Neural cell (in vitro differentiated cells): ENCODE results near the gene MAJIN. TPM values are rescaled to one million over a fixed set of nuclear protein-coding genes. Genes with fewer than 3 reads are reported as not detected.
"Not testable (repeated sequence)": the region's sequence is repeated elsewhere in the genome, so short reads cannot be mapped to it uniquely, and the experiment has no call there.

ENCODE experiments used
- H2AFZ ChIP-seq: fragments of 200-600, 300-800 bp; sonication (generic), shearing (Covaris generic); 2 replicates; pipeline ENCODE4 v1.6.0; 2014; ENCODE audit warnings: low read depth, mild to moderate bottlenecking, antibody characterized with exemption, low read length, moderate library complexity
- H3F3A ChIP-seq: fragments of 200-600 bp; shearing (Covaris generic); 2 replicates; pipeline ENCODE4 v1.6.1; 2016; ENCODE audit warnings: mild to moderate bottlenecking, moderate library complexity, mixed read lengths, antibody characterized with exemption, low read length; ENCODE audit not compliant: insufficient read depth, poor library complexity, severe bottlenecking
- H3K27ac ChIP-seq: fragments of 200-600, 300-800 bp; sonication (generic), shearing (Covaris generic); 2 replicates; pipeline ENCODE4 v1.5.1; 2014; ENCODE audit warnings: mild to moderate bottlenecking, low read length, moderate library complexity
- H3K27me3 ChIP-seq: fragments of 300-800, 200-600 bp; sonication (generic), shearing (Covaris generic); 2 replicates; pipeline ENCODE4 v1.6.0; 2014; ENCODE audit warnings: mild to moderate bottlenecking, low read depth, low read length, moderate library complexity; ENCODE audit not compliant: insufficient read depth
- H3K36me3 ChIP-seq: fragments of 300-800, 200-600 bp; sonication (generic), shearing (Covaris generic); 2 replicates; pipeline ENCODE4 v1.5.1; 2014; ENCODE audit warnings: mild to moderate bottlenecking, antibody characterized with exemption, low read length, moderate library complexity; ENCODE audit not compliant: insufficient read depth
- H3K4me2 ChIP-seq: fragments of 300-800, 200-600 bp; sonication (generic), shearing (Covaris generic); 2 replicates; pipeline ENCODE4 v1.6.0; 2014; ENCODE audit warnings: mild to moderate bottlenecking, low read length
- H3K4me3 ChIP-seq: fragments of 300-800, 200-600 bp; sonication (generic), shearing (Covaris generic); 2 replicates; pipeline ENCODE4 v1.5.1; 2014; ENCODE audit warnings: mild to moderate bottlenecking, low read length, moderate library complexity
- H3K79me2 ChIP-seq: fragments of 200-600 bp; shearing (Covaris generic); replicated peaks from 2 replicates; pipeline ENCODE4 v1.6.0; 2014; ENCODE audit warnings: mild to moderate bottlenecking, low read length, moderate library complexity; ENCODE audit not compliant: insufficient read depth
- H3K9ac ChIP-seq: fragments of 300-800, 200-600 bp; sonication (generic), shearing (Covaris generic); 2 replicates; pipeline ENCODE4 v1.6.1; 2016; ENCODE audit warnings: mild to moderate bottlenecking, low read length, mixed read lengths
- H3K9me2 ChIP-seq: fragments of 200-600 bp; shearing (Covaris generic); 2 replicates; pipeline ENCODE4 v1.6.1; 2016; ENCODE audit warnings: mild to moderate bottlenecking, low read length, mixed read lengths; ENCODE audit not compliant: insufficient read depth
- H3K9me3 ChIP-seq: fragments of 200-600, 300-800 bp; sonication (generic), shearing (Covaris generic); 2 replicates; pipeline ENCODE4 v1.6.1; 2016; ENCODE audit warnings: mild to moderate bottlenecking, mixed run types, low read length, moderate library complexity, mixed read lengths
- H4K20me1 ChIP-seq: fragments of 200-600 bp; shearing (Covaris generic); 2 replicates; pipeline ENCODE4 v1.6.1; 2016; ENCODE audit warnings: mild to moderate bottlenecking, mixed run types; ENCODE audit not compliant: insufficient read depth
- CTCF ChIP-seq: fragments of 450-650 bp; IDR thresholded peaks from 2 replicates; pipeline ENCODE4 v1.5.1; 2014; ENCODE audit warnings: antibody characterized with exemption, mild to moderate bottlenecking, moderate library complexity; ENCODE audit not compliant: poor library complexity, severe bottlenecking
- EP300 ChIP-seq: fragments of 450-650 bp; conservative IDR thresholded peaks from 2 replicates; pipeline ENCODE4 v1.6.1; 2014; ENCODE audit warnings: antibody characterized with exemption, mild to moderate bottlenecking, moderate library complexity; ENCODE audit not compliant: poor library complexity, severe bottlenecking
- EZH2 ChIP-seq: fragments of 200-600, 300-800 bp; shearing (Covaris generic), sonication (generic); IDR thresholded peaks from 2 replicates; pipeline ENCODE4 v1.6.1; 2014; ENCODE audit warnings: antibody characterized with exemption, low read length, borderline replicate concordance, mild to moderate bottlenecking; ENCODE audit not compliant: insufficient read depth, poor library complexity, severe bottlenecking
- MXI1 ChIP-seq: fragments of 450-650 bp; conservative IDR thresholded peaks from 2 replicates; pipeline ENCODE4 v1.6.1; 2014; ENCODE audit warnings: antibody characterized with exemption, mild to moderate bottlenecking; ENCODE audit not compliant: poor library complexity, severe bottlenecking
- POLR2AphosphoS5 ChIP-seq: IDR thresholded peaks from 2 replicates; pipeline ENCODE4 v1.6.1; 2012
- RAD21 ChIP-seq: fragments of 450-650 bp; conservative IDR thresholded peaks from 2 replicates; pipeline ENCODE4 v1.6.1; 2014; ENCODE audit warnings: antibody characterized with exemption, mild to moderate bottlenecking, moderate library complexity
- REST ChIP-seq: IDR thresholded peaks from 2 replicates; pipeline ENCODE4 v1.6.1; 2012; ENCODE audit warnings: borderline replicate concordance
- polyA plus RNA-seq: library from polyadenylated mRNA; depleted of rRNA; stranded (reverse); fragments of >200 nt; gene quantifications from 2 replicates; pipeline ENCODE4 v1.2.3, GENCODE V29; 2014

The MAJIN gene
- polyA plus RNA-seq, 1 donor from 2014 or later = not detected

- Histone ChIP-seq H3K4me3 (no peak overlapping the region), H3K9ac (no peak overlapping the region), H3K9me3 (no peaks in the 10 kb centered on the region), H2AFZ (no peak overlapping the region), H3K27me3 (no peaks in the 10 kb centered on the region), H3K4me2 (no peak overlapping the region), H3K36me3 (no peaks in the 10 kb centered on the region), H3F3A (no peaks in the 10 kb centered on the region), H4K20me1 (no peaks in the 10 kb centered on the region), H3K9me2 (no peaks in the 10 kb centered on the region), H3K79me2 (no peaks in the 10 kb centered on the region), H3K27ac (no peak overlapping the region)
- TF ChIP-seq CTCF (no peak), RAD21 (no peak), EP300 (no peak), POLR2AphosphoS5 (no peak), REST (no peak), MXI1 (no peak)
These were observed 16.3 kb upstream of the MAJIN start for GRCh38 chr11:64987998-64988854.

GRCh38 chr11:64983339-64983738 lies 11.4 kb upstream of the MAJIN start:
- not testable (repeated sequence) for H3K4me2 ChIP-seq, H2AFZ ChIP-seq, H3K9ac ChIP-seq, H3K36me3 ChIP-seq, H3K9me3 ChIP-seq, H3K27me3 ChIP-seq, H3K27ac ChIP-seq, H3F3A ChIP-seq, H3K4me3 ChIP-seq, H3K9me2 ChIP-seq, H3K79me2 ChIP-seq, H4K20me1 ChIP-seq

GRCh38 chr11:64976651-64977050 lies 4.7 kb upstream of the MAJIN start:
- Histone ChIP-seq H4K20me1 (no peaks in the 10 kb centered on the region), H3K79me2 (no peaks in the 10 kb centered on the region), H3K9ac (no peak overlapping the region), H3K27ac (no peak overlapping the region), H3K27me3 (no peaks in the 10 kb centered on the region), H3K4me3 (no peak overlapping the region), H3F3A (no peaks in the 10 kb centered on the region), H2AFZ (no peak overlapping the region), H3K36me3 (no peaks in the 10 kb centered on the region), H3K9me2 (no peaks in the 10 kb centered on the region), H3K9me3 (no peaks in the 10 kb centered on the region), H3K4me2 (no peak overlapping the region)
- TF ChIP-seq EZH2 = no peak
- TF ChIP-seq RAD21 = no peak
